Measurements from ENCODE around the gene LRRTM4. TPM values are rescaled to one million over a fixed set of nuclear protein-coding genes. Genes with fewer than 3 reads are reported as not detected.

Gene LRRTM4
- polyA plus RNA-seq, 1 donor (not counting 4 experiments of a cell fraction or from before 2014, with no cell fraction given) = not detected

GRCh38 chr2:76721226-76721625 is 801.0 kb downstream of the LRRTM4 start:
- Histone ChIP-seq H3K36me3 (ENCODE audit: control insufficient read depth in 2 of 2, extremely low read depth in 1 of 2, insufficient read depth in 2 of 2, low read length in 2 of 2) (no peaks in the 10 kb centered on the region), H3K27ac (ENCODE audit: control insufficient read depth, insufficient read depth, low read length) (no peak overlapping the region), H2AFZ (ENCODE audit: control insufficient read depth, low read length) (no peak overlapping the region), H3K27me3 (ENCODE audit: control insufficient read depth, extremely low read depth, insufficient read depth, low read length) (no peaks in the 10 kb centered on the region), H3K9me3 (ENCODE audit: control insufficient read depth, low read depth, low read length) (peaks cover 2% of the 10 kb centered on the region), H3K4me1 (ENCODE audit: control insufficient read depth, extremely low read depth, insufficient read depth, low read length) (no peaks in the 10 kb centered on the region), H3K79me2 (ENCODE audit: control insufficient read depth, insufficient read depth, low read length) (no peaks in the 10 kb centered on the region), H4K20me1 (ENCODE audit: control insufficient read depth, extremely low read depth, insufficient read depth, low read length) (no peaks in the 10 kb centered on the region), H3K9ac (ENCODE audit: control insufficient read depth, extremely low read depth, insufficient read depth, low read length) (no peak overlapping the region), H3K4me2 (ENCODE audit: control insufficient read depth, extremely low read depth, insufficient read depth, low read depth, low read length) (no peak overlapping the region), H3K9me1 (ENCODE audit: control insufficient read depth, extremely low read depth, insufficient read depth, low read length) (no peaks in the 10 kb centered on the region), H3K4me3 (ENCODE audit: control insufficient read depth in 2 of 3, extremely low read depth in 1 of 3, insufficient read depth in 2 of 3, low read depth in 1 of 3, low read length in 3 of 3) (no peak overlapping the region)
- no peak for FAIRE-seq
- DNase-seq (ENCODE audit: low read depth, low spot score) = no peak
- TF ChIP-seq CTCF (optimal IDR thresholded peaks at IDR 0.05 in 1 of 3, IDR thresholded peaks at IDR 0.05 in 1 of 3, conservative IDR thresholded peaks at IDR 0.05 in 1 of 3; ENCODE audit: extremely low read depth in 1 of 3, insufficient read depth in 2 of 3, low read length in 3 of 3) = no peak
- TF ChIP-seq EZH2 (IDR thresholded peaks at IDR 0.05; ENCODE audit: low read length) = no peak
- dilution Hi-C loops (cut with MboI; ENCODE audit: extremely low pct_ligation_motif_present, low sequenced_read_pairs) = no loop called here

GRCh38 chr2:76713312-76713711 is 808.9 kb downstream of the LRRTM4 start:
- Histone ChIP-seq H3K9me3 (ENCODE audit: control insufficient read depth, low read depth, low read length) (no peaks in the 10 kb centered on the region), H3K36me3 (ENCODE audit: control insufficient read depth in 2 of 2, extremely low read depth in 1 of 2, insufficient read depth in 2 of 2, low read length in 2 of 2) (no peaks in the 10 kb centered on the region), H3K27ac (ENCODE audit: control insufficient read depth, insufficient read depth, low read length) (no peak overlapping the region), H3K9ac (ENCODE audit: control insufficient read depth, extremely low read depth, insufficient read depth, low read length) (no peak overlapping the region), H3K4me3 (ENCODE audit: control insufficient read depth in 2 of 3, extremely low read depth in 1 of 3, insufficient read depth in 2 of 3, low read depth in 1 of 3, low read length in 3 of 3) (no peak overlapping the region), H3K4me2 (ENCODE audit: control insufficient read depth, extremely low read depth, insufficient read depth, low read depth, low read length) (no peak overlapping the region), H3K79me2 (ENCODE audit: control insufficient read depth, insufficient read depth, low read length) (no peaks in the 10 kb centered on the region), H4K20me1 (ENCODE audit: control insufficient read depth, extremely low read depth, insufficient read depth, low read length) (no peaks in the 10 kb centered on the region), H3K9me1 (ENCODE audit: control insufficient read depth, extremely low read depth, insufficient read depth, low read length) (no peaks in the 10 kb centered on the region), H3K4me1 (ENCODE audit: control insufficient read depth, extremely low read depth, insufficient read depth, low read length) (no peaks in the 10 kb centered on the region), H3K27me3 (ENCODE audit: control insufficient read depth, extremely low read depth, insufficient read depth, low read length) (no peaks in the 10 kb centered on the region), H2AFZ (ENCODE audit: control insufficient read depth, low read length) (no peak overlapping the region)
- dilution Hi-C loops (cut with MboI; ENCODE audit: extremely low pct_ligation_motif_present, low sequenced_read_pairs) = no loop called here
- DNase-seq (ENCODE audit: low read depth, low spot score) (no peak), FAIRE-seq (no peak)
- TF ChIP-seq EZH2 (IDR thresholded peaks at IDR 0.05; ENCODE audit: low read length) (no peak), CTCF (optimal IDR thresholded peaks at IDR 0.05 in 1 of 3, IDR thresholded peaks at IDR 0.05 in 1 of 3, conservative IDR thresholded peaks at IDR 0.05 in 1 of 3; ENCODE audit: extremely low read depth in 1 of 3, insufficient read depth in 2 of 3, low read length in 3 of 3) (no peak)
